GM19023 (cell line): ENCODE results near the gene FLRT3.

Source experiments
- ATAC-seq: cut with Tn5 transposase; IDR thresholded peaks from one replicate; pipeline ENCODE4 v1.9.1; 2021; ENCODE audit warnings: mild to moderate bottlenecking, moderate library complexity; ENCODE audit not compliant: unreplicated experiment

FLRT3 gene

GRCh38 chr20:14331646-14332045, 5.8 kb downstream of the FLRT3 start:
- no peak for ATAC-seq

- no peak for ATAC-seq
Observed at GRCh38 chr20:14319704-14320103, 17.7 kb downstream of the FLRT3 start.

- no peak for ATAC-seq
Observed at GRCh38 chr20:14313341-14314020, 23.9 kb downstream of the FLRT3 start.

GRCh38 chr20:14312001-14312400, 25.4 kb downstream of the FLRT3 start:
- no peak for ATAC-seq

GRCh38 chr20:14310977-14311627, 26.3 kb downstream of the FLRT3 start:
- ATAC-seq, result no peak

GRCh38 chr20:14307956-14308355, 29.5 kb downstream of the FLRT3 start:
- ATAC-seq, result no peak

GRCh38 chr20:14304472-14304871, 32.9 kb downstream of the FLRT3 start:
- no peak for ATAC-seq

GRCh38 chr20:14303651-14304050, 33.8 kb downstream of the FLRT3 start:
- no peak for ATAC-seq

GRCh38 chr20:14303106-14303505, 34.3 kb downstream of the FLRT3 start:
- no peak for ATAC-seq

GRCh38 chr20:14299831-14300230, 37.6 kb downstream of the FLRT3 start:
- no peak for ATAC-seq

- ATAC-seq, result no peak
Observed at GRCh38 chr20:14295770-14296309, 41.6 kb downstream of the FLRT3 start.

GRCh38 chr20:14295238-14295637, 42.2 kb downstream of the FLRT3 start:
- ATAC-seq, result no peak

GRCh38 chr20:14291502-14291901, 45.9 kb downstream of the FLRT3 start:
- no peak for ATAC-seq

GRCh38 chr20:14288341-14289330, 48.8 kb downstream of the FLRT3 start:
- no peak for ATAC-seq

- ATAC-seq, result no peak
Observed at GRCh38 chr20:14284443-14284842, 53.0 kb downstream of the FLRT3 start.

- ATAC-seq, result no peak
Observed at GRCh38 chr20:14282140-14282539, 55.3 kb downstream of the FLRT3 start.
